ENCODE results near the gene BMP6.

DNA sequence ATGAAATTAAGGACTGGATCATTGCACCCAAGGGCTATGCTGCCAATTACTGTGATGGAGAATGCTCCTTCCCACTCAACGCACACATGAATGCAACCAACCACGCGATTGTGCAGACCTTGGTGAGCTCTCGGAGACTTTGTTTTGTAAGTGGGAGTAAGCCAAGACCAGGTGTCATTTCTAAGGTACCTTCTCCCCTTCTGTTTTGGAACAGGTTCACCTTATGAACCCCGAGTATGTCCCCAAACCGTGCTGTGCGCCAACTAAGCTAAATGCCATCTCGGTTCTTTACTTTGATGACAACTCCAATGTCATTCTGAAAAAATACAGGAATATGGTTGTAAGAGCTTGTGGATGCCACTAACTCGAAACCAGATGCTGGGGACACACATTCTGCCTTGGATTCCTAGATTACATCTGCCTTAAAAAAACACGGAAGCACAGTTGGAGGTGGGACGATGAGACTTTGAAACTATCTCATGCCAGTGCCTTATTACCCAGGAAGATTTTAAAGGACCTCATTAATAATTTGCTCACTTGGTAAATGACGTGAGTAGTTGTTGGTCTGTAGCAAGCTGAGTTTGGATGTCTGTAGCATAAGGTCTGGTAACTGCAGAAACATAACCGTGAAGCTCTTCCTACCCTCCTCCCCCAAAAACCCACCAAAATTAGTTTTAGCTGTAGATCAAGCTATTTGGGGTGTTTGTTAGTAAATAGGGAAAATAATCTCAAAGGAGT lies 154.2 kb downstream of the BMP6 start:
- TF ChIP-seq CTCF (IDR thresholded peaks at IDR 0.05; ENCODE audit: poor library complexity, severe bottlenecking), result no peak
- no peak for TF ChIP-seq EP300 (conservative IDR thresholded peaks at IDR 0.05; ENCODE audit: poor library complexity, severe bottlenecking)

All from neural cell (in vitro differentiated cells).